Stimulated activated CD8-positive, alpha-beta memory T cell treated with anti-CD3 and anti-CD28 coated beads, Interleukin-15, amount 100 ng/mL, for 48 hours (primary cell): ENCODE data around the gene OR1S1.
"Not testable (repeated sequence)": the region's sequence is repeated elsewhere in the genome, so short reads cannot be mapped to it uniquely, and the experiment has no call there.

Experiments used
- DNase-seq, 2 donors: peaks; one replicate each; pipeline ENCODE4 v3.0.0-alpha.2; 2020; ENCODE audit warnings: low read depth in 2 of 2

Gene OR1S1

GRCh38 chr11:58212420-58212819, at the start of gene OR1S1:
OR1S1 (plus strand) TSS chr11:58212720.
- not testable (repeated sequence) for DNase-seq

DNA sequence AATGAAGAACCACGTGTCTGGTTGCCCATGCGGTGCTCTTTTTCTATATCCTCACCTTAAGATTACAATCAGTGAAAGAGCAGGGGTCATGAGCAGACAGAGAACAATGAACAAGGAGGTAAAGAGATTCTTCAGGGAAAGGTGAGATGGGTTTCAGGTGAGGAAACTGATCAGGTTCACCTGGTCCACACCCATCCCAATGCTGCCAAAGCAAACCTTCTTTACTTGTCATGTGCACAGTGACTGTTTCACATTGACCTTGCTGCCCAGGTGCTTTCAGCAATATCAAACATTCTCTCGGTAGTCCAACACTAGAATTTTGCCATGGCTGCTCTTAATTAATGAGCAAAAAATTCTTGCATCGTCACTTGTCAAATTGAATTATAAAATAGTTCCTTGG, 48.1 kb upstream of the OR1S1 start:
- DNase-seq: no peak

DNA sequence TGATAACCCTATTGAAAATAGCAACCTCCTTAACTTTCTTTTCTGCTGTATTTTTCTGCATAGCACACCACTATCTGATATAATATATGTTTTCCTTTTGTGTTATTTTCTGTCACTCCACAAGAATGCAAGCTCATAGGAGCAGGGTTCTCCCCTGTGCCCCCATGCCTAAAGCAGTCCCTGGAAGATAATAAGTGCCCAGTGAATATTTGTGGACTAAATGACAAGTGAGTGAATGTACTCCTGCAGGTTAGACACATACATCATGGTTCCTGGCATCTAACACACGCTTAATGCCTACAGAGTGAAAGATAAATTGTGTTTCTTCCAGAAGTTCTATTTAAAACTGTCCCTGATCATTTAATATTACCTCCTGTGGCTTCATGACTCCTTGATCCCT, 47.5 kb upstream of the OR1S1 start:
- DNase-seq: no peak

- DNase-seq: no peak
These were observed 46.9 kb upstream of the OR1S1 start for GRCh38 chr11:58165504-58166106.

- DNase-seq: no peak
These were observed 35.0 kb upstream of the OR1S1 start for GRCh38 chr11:58177409-58178054.

GRCh38 chr11:58178444-58178843, 34.1 kb upstream of the OR1S1 start:
- DNase-seq: no peak

DNA sequence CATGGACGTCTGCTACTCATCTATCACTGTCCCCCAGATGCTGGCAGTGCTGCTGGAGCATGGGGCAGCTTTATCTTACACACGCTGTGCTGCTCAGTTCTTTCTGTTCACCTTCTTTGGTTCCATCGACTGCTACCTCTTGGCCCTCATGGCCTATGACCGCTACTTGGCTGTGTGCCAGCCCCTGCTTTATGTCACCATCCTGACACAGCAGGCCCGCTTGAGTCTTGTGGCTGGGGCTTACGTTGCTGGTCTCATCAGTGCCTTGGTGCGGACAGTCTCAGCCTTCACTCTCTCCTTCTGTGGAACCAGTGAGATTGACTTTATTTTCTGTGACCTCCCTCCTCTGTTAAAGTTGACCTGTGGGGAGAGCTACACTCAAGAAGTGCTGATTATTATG, 32.9 kb upstream of the OR1S1 start:
- no peak for DNase-seq

GRCh38 chr11:58186938-58187337, 25.6 kb upstream of the OR1S1 start:
- no peak for DNase-seq

DNA sequence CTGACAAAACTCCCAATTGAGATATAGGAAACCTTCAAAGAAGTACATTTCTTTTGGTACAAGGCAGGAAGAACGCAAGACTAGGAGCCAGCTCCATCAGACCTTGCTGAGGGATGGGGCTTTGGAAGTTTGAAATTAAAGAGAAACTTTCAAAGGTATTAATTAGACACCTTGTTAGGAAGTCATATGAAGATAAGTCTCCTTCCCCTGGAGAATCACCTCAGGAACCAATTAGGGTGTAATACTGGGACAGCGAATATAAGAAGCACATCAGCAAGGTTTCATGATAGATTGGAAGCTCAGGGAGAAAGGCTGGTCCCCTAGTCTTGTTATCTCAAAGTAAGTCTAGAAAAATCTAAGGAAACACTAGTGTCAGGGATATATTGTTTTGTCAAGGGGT, 23.8 kb upstream of the OR1S1 start, which contains the start of gene OR9Q2:
Gene OR9Q2, plus strand, starts transcription at position 301 of the 400 bp plus-strand sequence. CDS start 1,421 bp downstream, outside the sequence.
- DNase-seq: no peak

DNA sequence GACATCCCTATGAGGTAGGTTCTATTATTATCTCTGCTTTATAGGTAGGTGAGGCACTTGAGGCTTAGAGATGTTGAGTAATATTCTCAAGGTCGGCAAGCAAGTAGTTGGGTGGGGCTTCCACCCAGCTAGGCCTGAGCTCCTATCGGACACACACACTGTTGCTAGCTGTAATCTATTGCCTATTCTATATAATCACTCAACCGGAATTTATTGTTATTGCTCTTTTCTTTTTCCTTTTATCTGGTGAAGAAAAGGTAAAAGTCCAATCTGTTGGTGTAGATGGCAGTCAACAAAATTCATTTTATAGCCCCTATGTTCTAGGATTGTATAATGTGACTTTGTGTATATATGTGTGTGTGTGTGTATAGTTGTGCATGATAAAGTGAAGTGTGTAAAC, 20.3 kb upstream of the OR1S1 start:
- DNase-seq: no peak

GRCh38 chr11:58193391-58193790, 19.1 kb upstream of the OR1S1 start:
- no peak for DNase-seq

DNA sequence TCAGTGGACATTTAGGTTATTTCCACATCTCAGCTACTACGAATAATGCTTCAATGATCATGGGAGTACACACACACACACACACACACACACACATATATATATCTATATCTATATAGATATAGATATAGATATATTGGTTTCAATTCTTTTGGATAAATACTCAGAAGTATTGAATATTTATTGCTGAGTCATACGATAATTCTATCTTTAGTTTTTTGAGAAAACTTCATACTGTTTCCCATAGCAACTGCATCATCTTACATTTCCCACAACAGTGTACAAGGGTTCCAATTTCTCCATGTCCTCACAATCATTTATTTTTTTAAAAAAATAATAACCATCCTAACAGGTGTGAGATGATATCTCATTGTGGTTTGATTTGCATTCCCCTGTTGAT, 16.6 kb upstream of the OR1S1 start:
- no peak for DNase-seq

DNA sequence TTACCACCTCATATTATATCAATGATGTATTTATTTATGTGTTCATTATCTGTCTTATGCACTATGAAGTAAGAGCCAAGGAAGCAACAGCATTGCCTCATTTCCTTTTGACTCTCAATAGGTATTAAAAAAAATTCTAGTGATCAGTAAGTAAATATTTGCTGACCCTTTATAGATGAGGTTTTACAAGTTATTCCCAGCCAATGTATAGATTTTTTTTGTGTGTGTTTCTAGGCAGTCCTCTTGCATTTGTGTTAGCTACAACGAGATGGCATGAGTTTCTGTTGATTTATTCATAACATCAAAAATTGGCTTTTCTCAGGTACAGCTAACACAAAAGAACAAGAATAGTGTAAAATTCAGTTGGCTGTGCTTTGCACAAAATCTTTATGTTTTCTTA, 13.2 kb upstream of the OR1S1 start:
- DNase-seq: no peak

GRCh38 chr11:58204042-58204441, 8.5 kb upstream of the OR1S1 start, which contains the start of gene OR1S2:
OR1S2 (minus strand) TSS chr11:58204142; CDS start chr11:58204142, 0 bp downstream.
- no peak for DNase-seq

DNA sequence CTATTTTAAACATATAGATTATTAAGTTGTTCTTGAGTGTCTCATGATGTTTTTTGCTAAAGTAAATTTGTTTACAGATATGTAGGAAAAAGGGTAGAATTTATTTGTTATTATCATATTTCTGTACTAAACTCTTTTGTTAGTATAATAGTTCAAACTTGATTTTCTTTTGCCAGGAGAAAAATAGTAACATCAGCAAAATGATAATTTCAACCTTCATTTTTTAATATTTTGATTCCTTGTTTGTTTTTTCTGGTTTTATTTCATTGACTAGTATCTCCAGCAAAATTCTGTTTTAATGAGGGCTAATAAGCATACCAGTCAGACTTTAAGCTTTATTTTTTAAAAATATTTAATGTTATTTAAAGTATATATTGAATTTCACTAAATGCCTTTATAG, 4.0 kb downstream of the OR1S1 start:
- DNase-seq: no peak

GRCh38 chr11:58222721-58223120, 10.2 kb downstream of the OR1S1 start:
- no peak for DNase-seq

- DNase-seq: no peak
These were observed 15.6 kb downstream of the OR1S1 start for GRCh38 chr11:58227956-58228615.

GRCh38 chr11:58243954-58244353, 31.4 kb downstream of the OR1S1 start:
- no peak for DNase-seq

DNA sequence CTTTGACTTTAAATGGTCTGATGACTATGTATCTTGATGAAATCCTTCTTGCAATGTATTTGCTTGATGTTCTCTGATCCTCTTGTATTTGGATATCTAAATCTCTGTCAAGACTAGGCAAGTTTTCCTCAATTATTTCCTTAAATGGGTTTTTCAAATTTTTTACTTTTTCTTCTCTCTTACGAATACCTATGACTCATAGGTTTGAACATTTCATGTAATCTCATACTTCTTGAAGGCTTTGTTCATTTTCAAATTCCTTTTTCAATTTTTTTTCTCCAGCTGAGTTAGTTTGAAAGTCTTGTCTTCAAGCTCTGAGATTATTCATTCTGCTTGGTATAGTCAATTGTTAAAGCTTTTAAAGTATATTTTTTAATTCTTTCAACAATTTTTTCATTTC, 42.4 kb downstream of the OR1S1 start:
- DNase-seq: no peak

DNA sequence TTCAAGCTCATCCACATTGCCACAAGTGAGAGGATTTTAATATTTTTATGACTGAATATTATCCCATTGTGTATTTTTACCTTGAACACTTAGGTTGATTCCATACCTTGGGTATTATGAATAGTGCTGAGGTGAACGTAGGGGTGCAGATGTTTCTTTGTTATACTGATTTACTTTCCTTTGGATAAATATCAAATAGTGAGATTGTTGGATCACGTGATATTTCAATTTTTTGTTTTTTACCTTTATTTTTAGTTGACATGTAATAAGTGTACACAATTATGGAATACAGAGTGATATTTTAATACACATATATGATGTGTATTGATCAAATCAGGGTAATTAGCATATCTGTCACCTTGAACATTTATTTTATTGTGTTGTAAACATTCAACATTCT, 47.5 kb downstream of the OR1S1 start:
- no peak for DNase-seq
